SKM-1 (cell line): ENCODE measurements around the gene CHAF1B.

Experiments
- DNase-seq: peaks from one replicate; lab custom pipeline; 2025; ENCODE audit not compliant: unreplicated experiment; lab: John Stamatoyannopoulos, UW

Gene CHAF1B

DNA sequence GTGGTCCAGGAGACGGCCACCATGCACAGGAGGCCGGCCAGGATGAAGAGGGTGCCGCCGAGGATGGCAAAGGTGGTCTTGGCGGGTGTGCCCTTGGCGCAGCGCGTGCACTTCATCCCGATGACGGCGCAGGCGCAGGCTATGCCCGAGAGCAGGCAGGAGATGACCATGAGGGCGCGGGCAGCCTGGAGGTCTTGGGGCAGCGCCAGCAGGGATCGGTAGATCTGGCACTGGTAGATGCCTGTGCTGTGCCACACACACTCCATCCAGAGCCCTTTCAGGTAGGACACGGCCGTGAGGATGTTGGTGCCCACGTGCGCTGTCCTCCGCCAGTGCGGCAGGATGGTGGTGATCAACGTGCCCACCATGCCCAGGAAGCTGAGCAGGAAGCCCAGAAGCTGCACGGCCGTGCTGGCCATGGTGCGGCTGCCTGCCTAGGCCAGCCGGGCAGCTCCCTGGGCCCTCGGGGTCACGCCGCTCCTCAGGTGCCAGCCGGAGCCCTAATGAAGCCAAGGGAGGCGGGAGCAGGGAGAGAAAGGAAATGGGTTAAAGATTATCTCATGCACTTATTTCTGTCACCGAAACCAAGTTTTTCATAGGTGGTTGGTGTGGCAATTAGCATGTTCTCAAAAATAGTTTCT is 76.2 kb downstream of the CHAF1B start:
- DNase-seq = no peak

DNA sequence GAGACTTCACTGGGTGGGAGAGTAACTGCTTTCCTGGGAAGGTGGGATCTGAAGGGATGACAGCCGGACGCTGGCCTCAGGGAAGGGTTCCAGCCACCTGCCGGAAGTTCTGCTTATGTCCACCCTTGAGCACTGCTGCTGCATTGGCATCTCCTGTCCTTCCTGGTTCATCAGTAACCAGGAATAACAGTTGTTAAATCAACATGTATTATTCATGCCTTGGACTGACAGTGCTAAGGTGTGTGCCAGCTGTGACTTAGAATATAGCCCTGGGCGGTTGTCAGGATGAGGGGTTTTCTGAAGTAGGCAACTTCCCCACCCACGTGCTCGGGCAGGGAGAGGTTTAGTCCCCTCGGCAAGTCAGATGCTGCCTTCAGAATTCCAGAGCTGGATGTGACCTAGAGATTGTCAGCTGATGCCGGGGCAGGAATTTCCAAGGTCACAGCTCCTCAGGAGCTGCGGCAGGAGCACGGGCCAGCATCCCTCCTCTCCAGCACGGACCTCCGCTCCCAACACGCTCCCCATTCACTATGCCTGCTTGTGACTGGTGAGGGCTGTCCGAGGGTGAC is 76.8 kb downstream of the CHAF1B start:
- DNase-seq = no peak

DNA sequence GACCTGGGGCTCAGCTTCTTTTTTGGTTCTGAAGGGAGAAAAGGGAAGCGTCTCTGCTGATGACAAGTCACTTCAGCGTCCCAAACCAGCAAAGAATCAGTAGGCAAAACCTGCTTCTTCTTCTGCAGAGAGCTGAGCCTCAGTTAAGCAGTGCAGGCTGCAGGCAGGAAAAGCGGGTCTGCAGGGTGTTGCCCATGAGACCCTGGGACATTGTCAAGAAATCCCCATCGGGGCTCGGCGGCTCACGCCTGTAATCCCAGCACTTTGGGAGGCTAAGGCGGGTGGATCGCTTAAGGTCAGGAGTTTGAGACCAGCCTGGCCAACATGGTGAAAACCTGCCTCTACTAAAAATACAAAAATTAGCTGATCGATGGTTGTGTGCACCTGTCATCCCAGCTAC is 78.0 kb downstream of the CHAF1B start:
- no peak for DNase-seq

DNA sequence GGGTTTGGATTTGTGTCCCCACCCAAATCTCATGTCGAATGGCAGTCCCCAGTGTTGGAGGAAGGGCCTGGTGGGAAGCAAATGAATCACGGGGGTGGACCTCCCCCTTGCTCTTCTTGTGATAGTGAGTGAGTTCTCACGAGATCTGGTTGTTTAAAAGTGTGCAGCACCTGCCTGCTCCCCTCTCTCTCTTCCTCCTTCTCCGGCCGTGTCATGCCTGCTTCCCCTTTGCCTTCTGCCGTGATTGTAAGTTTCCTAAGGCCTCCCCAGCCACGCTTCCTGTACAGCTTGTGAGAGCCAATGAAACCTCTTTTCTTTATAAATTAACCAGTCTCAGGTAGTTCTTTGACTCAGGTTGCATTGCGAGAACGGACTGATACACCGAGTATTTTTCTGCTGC is 78.8 kb downstream of the CHAF1B start:
- DNase-seq = no peak

DNA sequence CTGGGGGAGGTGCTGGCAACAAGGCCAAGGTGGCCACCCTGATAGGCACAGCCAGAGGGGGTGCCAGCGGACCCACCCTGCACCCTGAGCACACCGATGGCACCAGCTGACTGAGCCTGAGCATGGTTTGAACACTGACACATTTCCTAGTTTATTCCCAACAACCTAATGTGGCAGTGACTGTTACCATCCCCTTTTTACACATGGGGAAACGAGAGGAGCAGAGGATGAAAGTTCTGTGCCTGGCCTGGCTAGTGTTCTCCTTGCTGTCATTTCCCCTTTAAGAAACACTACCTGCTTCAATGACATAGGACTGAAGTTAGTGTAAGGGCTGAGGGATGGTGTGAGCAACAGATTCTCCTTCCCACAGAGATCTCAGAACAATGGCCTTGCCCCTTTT is 79.4 kb downstream of the CHAF1B start:
- no peak for DNase-seq

DNA sequence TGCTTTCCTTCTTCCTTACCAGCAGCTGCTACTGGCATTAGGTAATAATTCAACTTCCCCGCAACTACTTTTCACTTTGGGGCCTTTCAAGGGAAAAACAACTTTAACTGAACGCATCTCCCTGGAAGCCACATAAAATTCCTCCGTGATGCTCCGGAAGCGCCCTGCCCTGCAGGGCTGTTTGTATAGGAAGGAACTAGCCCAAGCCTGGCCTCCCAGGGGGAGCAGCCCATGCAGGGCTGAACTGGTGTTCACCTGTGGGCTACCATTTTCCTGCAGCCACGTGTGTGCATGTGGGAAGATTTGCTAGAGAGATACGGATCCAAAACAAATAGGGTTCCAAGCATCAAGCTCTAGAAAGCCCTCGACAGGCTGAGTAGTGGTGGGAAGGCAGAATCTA is 80.3 kb downstream of the CHAF1B start:
- no peak for DNase-seq

DNA sequence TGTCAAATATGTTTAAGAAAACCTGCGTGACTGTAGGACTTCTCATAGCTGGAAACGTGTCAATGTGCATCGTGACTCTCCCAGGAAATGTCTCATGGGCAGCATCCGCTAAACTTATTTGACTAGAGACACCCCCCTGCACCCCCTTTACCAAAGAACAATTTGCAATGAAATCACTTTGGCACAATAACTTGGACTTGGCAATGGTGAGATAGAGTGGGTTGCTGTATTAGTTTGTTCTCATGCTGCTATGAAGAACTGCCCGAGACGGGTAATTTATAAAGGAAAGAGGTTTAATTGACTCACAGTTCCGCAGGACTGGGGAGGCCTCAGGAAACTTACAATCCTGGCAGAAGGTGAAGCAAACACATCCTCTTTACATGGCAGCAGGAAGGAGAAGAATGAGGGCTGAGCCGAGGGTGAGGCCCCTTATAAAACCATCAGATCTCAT is 80.9 kb downstream of the CHAF1B start:
- no peak for DNase-seq
